ENCODE results near the gene HOXD10. TPM values are rescaled to one million over a fixed set of nuclear protein-coding genes. Genes with fewer than 3 reads are reported as not detected.
A peak's percentile ranks its signal among the peaks of the same experiment; 100 is the strongest.

Gene HOXD10
- total RNA-seq, result 1.9 TPM

GRCh38 chr2:176115883-176116813 is at the start of gene HOXD10:
TSS of gene HOXD10 (plus strand) at chr2:176116778. CDS start at chr2:176116834, 56 bp downstream.
- no peak for DNase-seq (ENCODE audit: low spot score)
- peak; percentile 59 for ATAC-seq
- intact Hi-C loops (cut with DNase I), result no loop called here

DNA sequence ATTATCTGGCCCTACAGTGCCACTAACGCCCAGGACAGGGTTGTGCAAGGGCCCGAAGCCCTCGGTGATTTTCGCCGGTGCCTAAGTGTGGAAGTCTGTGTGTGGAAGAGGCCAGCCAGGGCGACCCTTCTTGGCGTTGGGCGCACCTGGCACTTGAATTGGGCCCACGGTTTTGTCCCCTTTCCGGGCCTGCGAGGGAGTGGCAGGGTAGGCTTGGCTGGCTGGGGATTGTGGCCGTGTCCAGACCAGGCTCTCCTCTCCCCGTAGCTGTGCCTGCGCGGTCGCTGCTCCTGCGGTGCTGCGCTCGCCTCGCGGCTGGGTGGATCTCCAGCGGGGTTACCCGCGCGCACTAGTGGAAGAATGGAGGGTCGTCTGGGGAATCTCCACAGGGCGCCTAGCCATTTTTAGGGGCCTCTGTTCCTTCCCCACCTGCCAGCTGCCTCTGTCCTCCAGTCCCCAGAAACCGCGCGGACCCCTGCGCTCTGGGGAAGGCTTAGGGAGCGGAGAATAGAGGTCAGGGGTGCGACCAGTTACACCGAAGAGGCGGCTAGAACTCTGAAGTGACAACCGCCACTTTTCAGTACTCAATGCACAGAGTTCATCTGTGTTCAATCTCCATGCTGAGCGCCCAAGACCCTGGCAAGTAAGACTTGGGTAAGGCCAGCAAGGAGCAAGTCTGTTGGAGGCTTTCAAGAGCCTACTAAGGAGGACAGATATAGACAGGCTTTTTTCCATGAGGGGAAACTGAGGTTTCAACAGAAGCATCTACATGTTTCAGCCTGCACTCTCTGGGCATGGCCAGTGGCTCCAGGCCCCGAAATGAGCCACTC is 48.8 kb upstream of the HOXD10 start:
- ATAC-seq, result peak; percentile 43
- intact Hi-C loops (cut with DNase I), result no loop called here
- no peak for DNase-seq (ENCODE audit: low spot score)

GRCh38 chr2:176068419-176068832 is 48.2 kb upstream of the HOXD10 start:
- DNase-seq (ENCODE audit: low spot score), result no peak
- ATAC-seq, result no peak
- intact Hi-C loops (cut with DNase I), result no loop called here

DNA sequence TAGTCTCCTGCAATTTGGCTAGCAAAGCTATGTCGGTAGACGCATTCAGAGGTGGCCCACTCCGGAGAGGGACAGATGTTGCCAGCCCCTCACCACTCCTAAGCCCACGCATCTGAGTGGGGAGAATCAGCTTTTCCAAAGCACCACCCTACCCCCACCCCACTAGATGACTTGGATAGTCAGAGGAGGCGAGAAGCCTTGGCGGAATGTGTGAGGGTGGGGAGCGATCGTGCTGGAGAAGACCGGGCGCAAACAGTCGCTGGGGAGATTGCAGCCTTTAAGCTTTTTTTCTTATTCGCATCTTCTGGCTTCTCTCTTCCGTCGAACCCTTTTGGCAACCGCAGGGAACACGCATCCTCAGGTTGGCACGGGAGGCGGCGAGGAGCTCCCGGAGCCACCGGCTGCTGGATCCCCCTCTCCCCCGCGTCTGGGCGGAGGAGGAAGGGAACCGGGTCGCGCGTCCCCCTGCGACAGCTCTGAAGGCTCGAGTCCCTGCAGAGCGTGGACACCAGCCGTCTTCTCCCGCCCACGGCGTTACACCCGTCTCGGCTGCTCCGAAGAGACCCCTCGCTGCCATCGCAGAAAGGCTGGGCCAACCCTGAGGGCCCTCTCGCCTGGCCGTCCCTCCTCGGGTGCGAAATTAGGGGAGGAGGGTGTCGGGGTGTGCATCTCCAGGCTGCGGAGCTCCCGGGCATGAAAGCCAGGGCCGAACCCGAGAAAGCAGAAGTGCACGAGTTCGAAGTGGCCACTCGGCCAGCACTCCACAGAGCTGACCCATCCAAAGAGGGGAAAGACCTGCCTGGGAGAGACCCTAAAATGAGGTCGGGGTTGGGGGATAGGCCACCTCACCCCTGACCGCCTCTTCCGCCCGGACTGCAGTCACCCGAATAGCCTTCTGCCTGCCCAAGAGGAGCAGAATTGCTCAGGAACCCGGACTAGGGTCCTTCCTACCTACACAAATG is 45.0 kb upstream of the HOXD10 start:
- peak; percentile 34 for ATAC-seq
- intact Hi-C loops (cut with DNase I), result no loop called here

DNA sequence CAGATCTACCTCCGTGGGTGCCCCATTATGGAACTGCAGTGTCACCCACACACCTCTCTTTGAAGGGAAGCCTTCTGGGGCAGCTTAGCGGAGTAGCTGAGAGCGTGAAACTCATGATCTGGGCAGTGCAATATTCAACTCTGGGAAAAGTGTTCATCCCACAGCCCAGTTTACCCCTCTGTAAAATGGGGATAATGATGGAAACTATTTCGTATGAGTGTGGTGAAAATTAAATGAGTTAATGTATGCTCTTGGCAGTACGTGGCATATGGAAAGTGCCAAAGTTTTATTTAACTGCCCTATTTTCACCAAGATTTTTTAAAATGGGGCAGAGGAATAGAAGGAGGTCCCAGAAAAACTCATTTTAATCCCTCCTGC is 44.3 kb upstream of the HOXD10 start:
- DNase-seq (ENCODE audit: low spot score) (no peak), ATAC-seq (no peak)
- intact Hi-C loops (cut with DNase I), result no loop called here

More for the DNA sequence above, 45.0 kb upstream of the HOXD10 start:
- no peak for DNase-seq (ENCODE audit: low spot score)

DNA sequence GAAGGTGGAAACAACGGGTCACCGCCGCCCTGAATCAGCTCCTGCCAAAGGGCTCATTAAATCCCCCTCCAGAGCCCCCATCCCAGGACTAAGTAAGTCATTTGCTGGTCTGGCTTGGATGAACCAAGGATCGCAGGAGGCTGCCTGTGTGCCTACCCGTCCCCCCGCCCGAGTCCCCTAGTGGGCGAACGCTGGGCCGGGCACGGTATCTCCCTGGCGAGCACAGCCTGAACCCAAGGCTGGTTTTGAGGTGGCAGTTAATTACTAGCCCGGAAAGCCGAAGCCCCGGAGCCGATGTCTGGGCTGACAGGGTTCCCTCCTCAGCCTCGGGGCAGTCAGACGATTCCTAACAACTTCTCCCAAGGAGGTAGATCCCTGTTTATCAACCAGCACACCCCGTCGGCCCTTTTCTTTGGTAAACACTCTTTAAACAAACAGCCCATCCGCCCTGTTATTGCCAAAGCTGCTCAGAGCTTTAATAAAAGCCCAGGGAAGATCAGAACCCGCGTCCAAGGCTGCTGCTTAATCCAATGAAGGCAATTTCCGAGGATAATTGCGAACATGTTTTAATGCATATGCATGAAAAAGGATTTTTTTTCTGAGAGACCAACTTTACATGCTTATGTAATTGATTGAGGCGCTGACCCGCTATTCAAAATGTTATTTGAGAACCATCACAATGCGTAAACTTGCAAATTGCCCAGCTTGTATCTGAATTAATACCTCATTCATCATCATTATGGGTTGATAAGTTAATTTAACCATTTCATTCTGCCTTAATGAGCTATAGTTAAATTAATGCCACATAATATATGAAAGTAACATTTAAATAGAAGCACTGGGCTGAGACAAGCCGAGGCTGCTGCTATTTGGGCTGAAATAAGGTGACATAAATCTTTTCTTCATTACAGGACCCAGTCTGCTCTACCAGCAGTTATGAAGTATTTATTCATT is 43.4 kb upstream of the HOXD10 start:
- ATAC-seq, result no peak
- no peak for DNase-seq (ENCODE audit: low spot score)
- intact Hi-C loops (cut with DNase I), result no loop called here

- intact Hi-C loops (cut with DNase I), result no loop called here
- DNase-seq (ENCODE audit: low spot score), result no peak
- no peak for ATAC-seq
Observed at GRCh38 chr2:176074919-176075425, 41.6 kb upstream of the HOXD10 start.

DNA sequence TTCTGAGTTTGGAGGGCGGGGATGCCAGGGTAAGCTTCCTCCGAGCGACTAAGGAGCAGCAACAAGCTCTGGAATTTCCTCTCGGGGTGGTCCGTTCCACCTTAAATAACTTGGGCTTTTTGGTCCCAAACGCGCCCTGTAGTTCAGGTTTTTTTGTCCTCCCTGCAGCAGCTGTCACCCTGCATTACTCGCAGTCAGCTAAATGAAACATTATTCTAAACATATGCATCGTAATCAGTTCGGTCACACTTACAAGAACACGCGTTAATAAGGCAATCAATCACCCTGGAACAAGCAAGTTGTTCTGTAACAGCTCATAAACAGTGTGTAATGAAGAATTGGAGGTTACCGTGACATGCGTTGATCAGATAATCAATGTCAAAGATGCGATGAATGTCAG is 41.1 kb upstream of the HOXD10 start:
- ATAC-seq, result no peak
- intact Hi-C loops (cut with DNase I), result no loop called here
- no peak for DNase-seq (ENCODE audit: low spot score)

DNA sequence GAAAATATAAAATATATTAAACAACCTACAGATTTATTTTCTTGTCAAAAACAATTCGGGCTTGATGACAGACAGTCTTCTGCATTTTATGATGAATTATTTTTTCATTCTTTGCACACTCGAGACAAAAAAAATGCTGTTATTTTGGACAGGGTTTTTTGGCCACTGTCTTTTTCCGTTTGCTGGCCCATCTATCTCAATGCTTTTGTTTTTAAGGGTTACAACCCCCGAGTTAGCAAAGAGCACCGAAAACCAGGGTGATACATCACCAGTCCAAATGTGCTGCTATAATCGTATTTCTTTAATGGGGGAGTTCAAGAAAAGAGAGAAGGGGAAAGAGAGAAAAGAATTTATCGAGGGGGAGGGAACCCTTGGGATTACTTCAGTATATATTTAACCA is 40.5 kb upstream of the HOXD10 start:
- no peak for ATAC-seq
- intact Hi-C loops (cut with DNase I), result no loop called here
- DNase-seq (ENCODE audit: low spot score), result no peak

DNA sequence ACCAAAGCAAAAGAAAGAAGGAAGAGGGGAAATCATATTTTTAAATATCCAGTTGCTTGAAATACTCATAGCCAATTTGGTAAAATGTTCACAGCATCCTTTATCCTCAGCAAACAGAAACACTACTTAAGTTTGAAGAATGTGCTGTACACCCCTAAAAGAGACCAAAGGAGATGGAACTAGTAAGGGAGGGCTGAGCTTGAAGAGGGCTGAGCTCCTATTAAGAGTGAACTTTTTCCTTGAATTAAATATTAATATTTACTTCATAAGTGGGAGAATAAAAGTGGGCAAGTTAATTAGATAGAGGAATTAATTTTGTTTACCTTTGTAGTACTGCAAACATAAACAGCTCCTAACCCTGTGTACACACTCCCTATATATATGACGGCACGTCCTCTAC is 39.8 kb upstream of the HOXD10 start:
- DNase-seq (ENCODE audit: low spot score), result no peak
- ATAC-seq, result no peak
- intact Hi-C loops (cut with DNase I), result no loop called here

- DNase-seq (ENCODE audit: low spot score) (no peak), ATAC-seq (no peak)
- intact Hi-C loops (cut with DNase I), result no loop called here
Observed at GRCh38 chr2:176078541-176079284, 37.9 kb upstream of the HOXD10 start.

GRCh38 chr2:176079285-176079830 is 37.2 kb upstream of the HOXD10 start:
- no peak for DNase-seq (ENCODE audit: low spot score)
- intact Hi-C loops (cut with DNase I), result no loop called here
- no peak for ATAC-seq

- intact Hi-C loops (cut with DNase I), result loop anchor here (2.0 to 10.0 kb wide), 2 partner anchors 55 to 395 kb away; no protein-coding TSS in a partner anchor
- DNase-seq (ENCODE audit: low spot score) (no peak), ATAC-seq (no peak)
Observed at GRCh38 chr2:176079831-176080539, 36.6 kb upstream of the HOXD10 start.

DNA sequence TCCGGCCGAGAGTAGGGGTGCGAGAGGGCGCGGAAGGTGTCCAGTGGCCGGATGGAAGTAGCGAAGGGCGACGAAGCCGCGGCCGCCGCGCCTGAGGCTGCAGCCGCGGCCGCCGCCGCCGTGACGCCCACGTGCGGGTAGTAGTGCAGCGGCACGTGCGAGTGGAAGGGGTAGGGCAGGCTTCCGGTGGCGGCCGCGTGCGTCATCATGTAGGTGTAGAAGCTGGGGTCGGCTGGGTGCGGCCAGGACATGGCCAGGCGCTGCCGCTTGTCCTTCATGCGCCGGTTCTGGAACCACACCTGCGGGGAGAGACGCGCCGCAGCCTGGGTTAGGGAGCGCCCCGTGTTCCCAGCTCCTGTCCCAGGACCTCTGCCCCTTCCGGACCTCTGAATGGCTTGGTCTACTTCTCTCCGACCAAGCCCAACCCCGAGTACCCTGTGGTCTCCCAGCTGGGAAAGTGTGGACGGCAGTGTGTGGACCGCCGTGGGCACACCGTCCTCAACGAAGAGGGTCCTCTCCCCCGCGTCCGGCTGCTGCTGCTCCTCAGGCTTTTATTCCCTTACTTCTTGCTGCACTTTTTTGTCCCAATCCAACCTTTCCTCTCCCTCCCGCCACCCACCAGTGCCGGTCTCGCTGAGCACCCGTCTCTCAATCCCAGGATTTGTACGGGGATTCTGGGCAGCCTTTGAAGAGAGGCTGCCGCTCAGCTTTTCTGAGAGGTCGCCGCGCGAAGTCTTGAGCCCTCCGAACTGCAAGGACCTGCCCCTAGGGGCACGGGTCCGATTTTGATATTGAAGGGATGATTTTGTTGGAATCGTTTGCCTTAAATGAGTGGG is 35.8 kb upstream of the HOXD10 start:
- intact Hi-C loops (cut with DNase I), result loop anchor here (2.0 to 10.0 kb wide), 2 partner anchors 54 to 396 kb away; no protein-coding TSS in a partner anchor
- ATAC-seq, result no peak
- no peak for DNase-seq (ENCODE audit: low spot score)

DNA sequence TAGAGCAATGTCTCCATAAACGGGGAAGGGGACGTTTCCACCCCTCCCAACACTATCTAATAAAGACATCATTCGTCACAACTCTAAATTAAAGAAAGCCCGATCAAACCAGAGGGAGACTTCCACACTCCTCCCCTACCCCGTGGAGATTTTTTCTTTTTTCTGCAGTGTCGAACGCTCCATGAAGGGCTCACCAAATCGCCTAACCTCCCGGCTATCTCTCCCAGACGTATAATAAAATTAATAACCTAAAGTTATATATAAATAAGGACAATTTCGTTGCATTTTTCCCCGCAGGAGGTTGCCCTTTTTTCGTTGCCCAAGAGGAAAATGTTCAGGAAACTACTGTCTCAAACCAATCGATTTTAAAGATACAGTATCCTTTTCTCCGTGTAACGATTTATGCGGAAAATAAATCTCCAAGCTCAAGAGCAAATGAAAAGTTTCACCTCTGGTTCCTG is 35.2 kb upstream of the HOXD10 start:
- DNase-seq (ENCODE audit: low spot score) (no peak), ATAC-seq (no peak)
- intact Hi-C loops (cut with DNase I), result loop anchor here (2.0 to 10.0 kb wide), 2 partner anchors 53 to 397 kb away; no protein-coding TSS in a partner anchor
